H9 (cell line): ENCODE measurements around the gene PGGHG. TPM values are rescaled to one million over a fixed set of nuclear protein-coding genes. Genes with fewer than 3 reads are reported as not detected.

Experiments
- DNase-seq: peaks from one replicate; pipeline ENCODE4 v3.0.0-alpha.2; 2017
- H2AFZ ChIP-seq: one replicate; pipeline ENCODE4 v1.6.1; 2013; ENCODE audit warnings: mild to moderate bottlenecking, low read length, control low read depth, moderate library complexity
- H2AK5ac ChIP-seq: 2 replicates; pipeline ENCODE4 v1.6.1; 2013; ENCODE audit warnings: low read length, control low read depth, mixed read lengths; ENCODE audit not compliant: insufficient read length
- H2BK120ac ChIP-seq: one replicate; pipeline ENCODE4 v1.6.1; 2013; ENCODE audit warnings: low read depth, mild to moderate bottlenecking, low read length, control low read depth, inconsistent platforms; ENCODE audit not compliant: poor library complexity, severe bottlenecking
- H2BK12ac ChIP-seq: 2 replicates; pipeline ENCODE4 v1.6.1; 2013; ENCODE audit warnings: low read length, control low read depth, mixed read lengths, low read depth; ENCODE audit not compliant: insufficient read length
- H2BK15ac ChIP-seq: 2 replicates; pipeline ENCODE4 v1.6.1; 2013; ENCODE audit warnings: low read depth, low read length, control low read depth
- H2BK20ac ChIP-seq: one replicate; pipeline ENCODE4 v1.6.1; 2013; ENCODE audit warnings: low read depth, mild to moderate bottlenecking, low read length, control low read depth, inconsistent platforms; ENCODE audit not compliant: poor library complexity, severe bottlenecking
- H2BK5ac ChIP-seq: 2 replicates; pipeline ENCODE4 v1.6.1; 2013; ENCODE audit warnings: low read length, control low read depth, mixed read lengths; ENCODE audit not compliant: insufficient read length
- H3K14ac ChIP-seq: 2 replicates; pipeline ENCODE4 v1.6.1; 2013; ENCODE audit warnings: low read length, control low read depth; ENCODE audit not compliant: insufficient read depth
- H3K18ac ChIP-seq: 2 replicates; pipeline ENCODE4 v1.6.1; 2013; ENCODE audit warnings: low read depth, mild to moderate bottlenecking, mixed read lengths, low read length, control low read depth; ENCODE audit not compliant: insufficient read length
- H3K23ac ChIP-seq: 2 replicates; pipeline ENCODE4 v1.6.1; 2013; ENCODE audit warnings: low read length, control low read depth, mixed read lengths, low read depth; ENCODE audit not compliant: insufficient read length
- H3K23me2 ChIP-seq: 2 replicates; pipeline ENCODE4 v1.6.1; 2013; ENCODE audit warnings: low read depth, mild to moderate bottlenecking, mixed read lengths, low read length, control low read depth; ENCODE audit not compliant: insufficient read length, poor library complexity, severe bottlenecking
- H3K27ac ChIP-seq: 2 replicates; pipeline ENCODE4 v1.5.1; 2013; ENCODE audit warnings: low read length, control low read depth, mixed read lengths, low read depth; ENCODE audit not compliant: insufficient read length
- H3K27me3 ChIP-seq: 2 replicates; pipeline ENCODE4 v1.6.1; 2013; ENCODE audit warnings: low read length, control low read depth, inconsistent platforms; ENCODE audit not compliant: insufficient read depth
- H3K4ac ChIP-seq: 2 replicates; pipeline ENCODE4 v1.6.1; 2013; ENCODE audit warnings: low read depth, mild to moderate bottlenecking, control low read depth, inconsistent platforms, low read length, moderate library complexity
- H3K4me1 ChIP-seq: 2 replicates; pipeline ENCODE4 v1.6.1; 2013; ENCODE audit warnings: low read length, control low read depth, inconsistent platforms; ENCODE audit not compliant: insufficient read depth
- H3K4me2 ChIP-seq: 2 replicates; pipeline ENCODE4 v1.6.1; 2013; ENCODE audit warnings: low read length, control low read depth, mixed read lengths; ENCODE audit not compliant: insufficient read length, insufficient read depth
- H3K56ac ChIP-seq: 2 replicates; pipeline ENCODE4 v1.6.1; 2013; ENCODE audit warnings: low read depth, mild to moderate bottlenecking, mixed read lengths, low read length, control low read depth; ENCODE audit not compliant: insufficient read length
- H3K79me1 ChIP-seq: 2 replicates; pipeline ENCODE4 v1.6.1; 2013; ENCODE audit warnings: low read depth, mild to moderate bottlenecking, moderate library complexity, low read length, control low read depth, inconsistent platforms; ENCODE audit not compliant: insufficient read depth, poor library complexity, severe bottlenecking
- H3K79me2 ChIP-seq: 2 replicates; pipeline ENCODE4 v1.6.1; 2013; ENCODE audit warnings: low read length, control low read depth, inconsistent platforms; ENCODE audit not compliant: insufficient read depth
- H3K9ac ChIP-seq: 2 replicates; pipeline ENCODE4 v1.6.1; 2013; ENCODE audit warnings: low read length, control low read depth, mixed read lengths; ENCODE audit not compliant: insufficient read length; ENCODE audit errors: extremely low read depth
- H3K9me3 ChIP-seq: one replicate; pipeline ENCODE4 v1.6.1; 2013; ENCODE audit warnings: low read depth, low read length, inconsistent platforms; ENCODE audit not compliant: control insufficient read depth
- H3T11ph ChIP-seq: one replicate; pipeline ENCODE4 v1.6.1; 2013; ENCODE audit warnings: mild to moderate bottlenecking, low read length, control low read depth, inconsistent platforms
- H4K20me1 ChIP-seq: one replicate; pipeline ENCODE4 v1.6.1; 2013; ENCODE audit not compliant: control insufficient read depth, insufficient read length, insufficient read depth
- H4K5ac ChIP-seq: 2 replicates; pipeline ENCODE4 v1.6.1; 2013; ENCODE audit warnings: low read depth, mild to moderate bottlenecking, mixed read lengths, low read length, control low read depth; ENCODE audit not compliant: insufficient read length
- H4K8ac ChIP-seq: replicated peaks from 2 replicates; pipeline ENCODE4 v1.6.1; 2013; ENCODE audit warnings: low read length, control low read depth, mixed read lengths, low read depth; ENCODE audit not compliant: insufficient read length
- H4K91ac ChIP-seq: 2 replicates; pipeline ENCODE4 v1.6.1; 2013; ENCODE audit warnings: low read depth, mild to moderate bottlenecking, moderate library complexity, mixed read lengths, low read length, control low read depth; ENCODE audit not compliant: insufficient read length
- H3K27ac Mint-ChIP-seq, 3 experiments: 2 replicates in 2 of 3; 3 replicates in 1 of 3; pipeline ENCODE4 v1.8.0; 2020 to 2021; ENCODE audit warnings: mixed read lengths in 3 of 3, mild to moderate bottlenecking in 1 of 3, moderate library complexity in 1 of 3
- H3K27me3 Mint-ChIP-seq: 2 replicates; pipeline ENCODE4 v1.8.0; 2021; ENCODE audit warnings: low read depth, mild to moderate bottlenecking, moderate library complexity, mixed read lengths
- H3K36me3 Mint-ChIP-seq, 3 experiments: 2 replicates in 2 of 3; 3 replicates in 1 of 3; pipeline ENCODE4 v1.8.0; 2020 to 2021; ENCODE audit warnings: low read depth in 3 of 3, mixed read lengths in 3 of 3; ENCODE audit not compliant: insufficient read depth in 1 of 3
- H3K4me1 Mint-ChIP-seq, 2 experiments: 2 replicates each; pipeline ENCODE4 v1.8.0; 2020; ENCODE audit warnings: mixed read lengths in 2 of 2
- H3K4me3 Mint-ChIP-seq, 2 experiments: 2 replicates in 1 of 2; 3 replicates in 1 of 2; pipeline ENCODE4 v1.8.0; 2020 to 2021; ENCODE audit warnings: mild to moderate bottlenecking in 2 of 2, mixed read lengths in 2 of 2, moderate library complexity in 1 of 2
- H3K9me3 Mint-ChIP-seq, 2 experiments: 2 replicates in 1 of 2; 3 replicates in 1 of 2; pipeline ENCODE4 v1.8.0; 2020; ENCODE audit warnings: mild to moderate bottlenecking in 2 of 2, mixed read lengths in 2 of 2, moderate library complexity in 1 of 2
- CTCF ChIP-seq: fragments of 200-600 bp; sonication (generic); conservative IDR thresholded peaks from 3 replicates; pipeline ENCODE4 v1.8.0; 2021; ENCODE audit warnings: antibody characterized with exemption, mild to moderate bottlenecking
- WGBS: extraction: QIAGEN DNeasy Blood & Tissue Kit; methylation state at CpG from one replicate; pipeline ENCODE4 v1.1.7; 2013; ENCODE audit warnings: missing lambda C conversion rate, low lambda C conversion rate, mixed read lengths; ENCODE audit not compliant: insufficient read length; ENCODE audit errors: extremely low coverage; 5-methylcytosine and 5-hydroxymethylcytosine counted together
- total RNA-seq: library from RNA; stranded (reverse); gene quantifications from 2 replicates; pipeline ENCODE4 v1.2.1, GENCODE V29; 2021

The PGGHG gene
- total RNA-seq, 1 experiment from 2014 or later: 58.3 TPM

- Histone ChIP-seq H3K9ac (no peak overlapping the region), H2BK120ac (no peak overlapping the region), H2BK12ac (no peak overlapping the region), H3K56ac (no peak overlapping the region), H3K23me2 (peaks cover 5% of the 10 kb centered on the region), H3K23ac (no peak overlapping the region), H4K8ac (no peak overlapping the region), H2AK5ac (no peak overlapping the region), H3K79me1 (no peaks in the 10 kb centered on the region), H4K5ac (no peak overlapping the region), H3T11ph (no peak overlapping the region), H2BK5ac (no peak overlapping the region), H3K79me2 (no peaks in the 10 kb centered on the region), H3K4me2 (no peak overlapping the region), H3K18ac (no peak overlapping the region), H3K14ac (no peak overlapping the region), H3K4ac (no peak overlapping the region), H2BK20ac (no peak overlapping the region), H4K20me1 (no peaks in the 10 kb centered on the region), H3K9me3 (no peaks in the 10 kb centered on the region), H3K27me3 (no peaks in the 10 kb centered on the region), H4K91ac (no peak overlapping the region), H2AFZ (no peak overlapping the region), H3K4me1 (no peaks in the 10 kb centered on the region), H3K27ac (no peak overlapping the region), H2BK15ac (no peak overlapping the region)
- WGBS: no CpG with 5 or more reads among the region's 18 CpGs
- H3K4me1 Mint-ChIP-seq: peaks cover 21 to 27% of the 10 kb centered on the region in 2 experiments
- no peak for TF ChIP-seq CTCF
- no peak overlapping the region for H3K27ac Mint-ChIP-seq
- H3K36me3 Mint-ChIP-seq: peaks cover 19 to 40% (median 23%) of the 10 kb centered on the region in 3 experiments
- H3K9me3 Mint-ChIP-seq: no peaks in the 10 kb centered on the region
- H3K4me3 Mint-ChIP-seq: no peak overlapping the region
- peaks cover under 1% of the 10 kb centered on the region; the same call in 1 of the 2 replicates for H3K27me3 Mint-ChIP-seq
- no peak for DNase-seq
Observed at GRCh38 chr11:293271-293851, 4.4 kb downstream of the PGGHG start.
